Body of pancreas (tissue), 4 donors: ENCODE results near the gene PAK3.

Experiments
- CTCF ChIP-seq, 7 experiments: fragments of 450-650 bp in 4 of 7; fragments of 200-600 bp in 3 of 7; sonication (generic) in 3 of 7; IDR thresholded peaks; one replicate each; pipeline ENCODE4 v1.5.1; 2016 to 2019; ENCODE audit warnings: antibody characterized with exemption in 7 of 7
- POLR2A ChIP-seq, 3 donors: fragments of 450-650 bp; IDR thresholded peaks; one replicate each; pipeline ENCODE4 v1.6.1; 2016; ENCODE audit warnings: antibody characterized with exemption in 3 of 3, mild to moderate bottlenecking in 2 of 3

GRCh38 chrX:111199505-111199904, 103.5 kb downstream of the PAK3 start:
- TF ChIP-seq CTCF (IDR thresholded peaks at IDR 0.05) (no peak), POLR2A (IDR thresholded peaks at IDR 0.05) (no peak)
